ENCODE measurements around the gene CSPG4. TPM values are rescaled to one million over a fixed set of nuclear protein-coding genes. Genes with fewer than 3 reads are reported as not detected.
"Not testable (repeated sequence)": the region's sequence is repeated elsewhere in the genome, so short reads cannot be mapped to it uniquely, and the experiment has no call there.

The CSPG4 gene
- total RNA-seq, 4 donors from 2014 or later, result 29.9 to 144 (median 49.7) TPM

DNA sequence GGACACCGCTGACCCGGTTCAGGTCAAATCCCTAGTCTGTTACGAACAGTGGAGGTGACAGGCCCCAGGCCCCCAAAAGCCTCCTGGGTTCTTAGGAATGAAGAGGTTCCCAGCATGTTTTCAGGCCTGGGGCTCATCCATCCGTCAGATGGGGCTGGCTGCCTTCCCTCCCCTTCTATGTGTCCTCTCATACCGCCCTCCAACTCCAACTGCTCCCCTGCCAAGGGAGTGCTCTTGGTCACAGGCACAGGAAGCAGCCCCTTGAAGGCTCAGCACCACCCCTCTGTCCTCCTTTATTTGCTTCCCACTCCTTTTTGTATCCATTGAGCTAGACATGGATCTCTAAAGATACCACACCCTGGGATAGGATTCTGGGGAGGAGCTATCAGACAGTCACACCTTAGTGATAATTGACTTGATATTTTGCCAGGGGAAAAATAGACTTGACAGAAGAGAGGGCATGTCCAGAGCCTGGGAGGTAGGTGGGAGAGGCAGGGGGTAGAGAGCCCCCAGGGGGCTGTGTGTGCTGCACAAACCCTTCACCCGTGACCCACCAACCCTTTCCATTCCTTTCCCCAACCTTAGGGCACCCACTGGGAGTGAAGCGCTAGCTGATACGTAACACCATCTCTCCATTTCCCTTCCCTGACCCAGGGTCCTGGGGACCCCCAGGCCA lies 10.7 kb upstream of the CSPG4 start:
- ATAC-seq (ENCODE audit: low FRiP score) (no peak), DNase-seq (ENCODE audit: low spot score) (no peak)
- TF ChIP-seq, protein P1, sequence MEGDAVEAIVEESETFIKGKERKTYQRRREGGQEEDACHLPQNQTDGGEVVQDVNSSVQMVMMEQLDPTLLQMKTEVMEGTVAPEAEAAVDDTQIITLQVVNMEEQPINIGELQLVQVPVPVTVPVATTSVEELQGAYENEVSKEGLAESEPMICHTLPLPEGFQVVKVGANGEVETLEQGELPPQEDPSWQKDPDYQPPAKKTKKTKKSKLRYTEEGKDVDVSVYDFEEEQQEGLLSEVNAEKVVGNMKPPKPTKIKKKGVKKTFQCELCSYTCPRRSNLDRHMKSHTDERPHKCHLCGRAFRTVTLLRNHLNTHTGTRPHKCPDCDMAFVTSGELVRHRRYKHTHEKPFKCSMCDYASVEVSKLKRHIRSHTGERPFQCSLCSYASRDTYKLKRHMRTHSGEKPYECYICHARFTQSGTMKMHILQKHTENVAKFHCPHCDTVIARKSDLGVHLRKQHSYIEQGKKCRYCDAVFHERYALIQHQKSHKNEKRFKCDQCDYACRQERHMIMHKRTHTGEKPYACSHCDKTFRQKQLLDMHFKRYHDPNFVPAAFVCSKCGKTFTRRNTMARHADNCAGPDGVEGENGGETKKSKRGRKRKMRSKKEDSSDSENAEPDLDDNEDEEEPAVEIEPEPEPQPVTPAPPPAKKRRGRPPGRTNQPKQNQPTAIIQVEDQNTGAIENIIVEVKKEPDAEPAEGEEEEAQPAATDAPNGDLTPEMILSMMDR (IDR thresholded peaks at IDR 0.05), result no peak

DNA sequence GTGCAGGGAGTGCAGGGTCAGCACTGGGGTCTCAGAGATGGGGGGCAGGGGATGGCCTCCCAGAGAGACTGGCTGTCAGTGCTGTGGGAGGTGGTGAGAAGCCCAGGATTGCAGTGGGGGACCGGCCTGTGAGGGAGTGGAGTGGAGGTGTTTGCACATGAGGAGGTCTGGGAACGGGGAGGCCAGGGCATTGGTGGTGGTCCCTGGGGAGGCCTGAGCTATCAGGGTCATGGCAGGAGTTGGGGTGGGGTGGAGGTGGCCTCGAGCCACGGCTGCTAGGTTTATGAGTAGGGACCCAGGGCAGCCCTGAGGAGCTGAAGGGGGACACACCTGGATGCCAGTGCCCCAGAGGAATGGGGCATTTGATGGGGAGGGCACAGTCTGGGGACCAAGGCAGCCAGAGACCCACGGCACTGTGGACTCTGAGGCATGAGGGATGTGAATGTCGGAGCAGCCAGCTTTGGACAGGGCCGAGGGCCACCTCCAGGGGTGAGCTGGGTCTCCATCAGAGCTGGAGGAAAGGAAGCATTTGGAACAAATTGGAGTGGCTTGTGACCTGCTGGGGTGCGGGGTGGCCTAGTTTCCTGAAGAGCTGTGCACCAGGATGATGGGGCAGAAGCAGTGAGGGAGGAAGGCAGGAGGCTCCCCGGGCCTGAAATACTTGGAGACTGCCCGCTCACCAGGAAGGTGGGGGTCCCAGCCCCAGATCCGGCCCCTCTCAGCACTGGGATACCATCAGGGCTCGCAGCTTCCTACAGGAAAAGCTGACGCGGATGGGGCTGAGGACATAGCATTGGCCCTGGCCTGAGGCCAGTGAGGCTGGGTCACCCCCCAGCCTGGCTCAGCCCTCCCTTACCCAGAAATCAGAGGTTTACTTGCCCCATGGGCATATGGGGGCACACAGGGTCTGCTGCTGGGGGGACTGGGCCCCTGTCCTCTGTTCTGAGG lies 9.5 kb upstream of the CSPG4 start:
- TF ChIP-seq, protein P1 (IDR thresholded peaks at IDR 0.05), result no peak
- ATAC-seq (ENCODE audit: low FRiP score), result no peak
- DNase-seq (ENCODE audit: low spot score), result no peak

DNA sequence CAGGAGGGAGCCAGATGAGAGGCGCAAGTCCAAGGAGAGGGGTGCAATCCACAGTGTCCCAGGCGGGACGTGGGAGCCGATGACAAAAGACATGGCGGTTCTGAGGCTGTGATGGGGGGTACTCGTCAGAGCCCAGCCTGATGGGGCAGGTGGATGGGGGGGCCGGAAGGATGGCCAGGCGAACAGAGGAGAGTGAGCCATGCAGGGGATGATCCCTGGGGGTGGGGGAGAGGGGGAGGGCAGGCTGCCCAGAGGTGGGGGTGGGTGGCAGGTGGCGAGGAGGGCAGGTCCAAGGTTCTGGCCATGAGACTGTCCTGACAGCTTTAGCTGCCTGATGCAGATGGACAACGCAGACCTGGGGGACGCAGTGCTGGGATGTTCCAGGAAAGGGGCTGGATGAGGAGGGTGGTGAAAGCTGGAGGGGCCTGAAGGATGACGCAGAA lies 8.9 kb upstream of the CSPG4 start:
- no peak for ATAC-seq (ENCODE audit: low FRiP score)

DNA sequence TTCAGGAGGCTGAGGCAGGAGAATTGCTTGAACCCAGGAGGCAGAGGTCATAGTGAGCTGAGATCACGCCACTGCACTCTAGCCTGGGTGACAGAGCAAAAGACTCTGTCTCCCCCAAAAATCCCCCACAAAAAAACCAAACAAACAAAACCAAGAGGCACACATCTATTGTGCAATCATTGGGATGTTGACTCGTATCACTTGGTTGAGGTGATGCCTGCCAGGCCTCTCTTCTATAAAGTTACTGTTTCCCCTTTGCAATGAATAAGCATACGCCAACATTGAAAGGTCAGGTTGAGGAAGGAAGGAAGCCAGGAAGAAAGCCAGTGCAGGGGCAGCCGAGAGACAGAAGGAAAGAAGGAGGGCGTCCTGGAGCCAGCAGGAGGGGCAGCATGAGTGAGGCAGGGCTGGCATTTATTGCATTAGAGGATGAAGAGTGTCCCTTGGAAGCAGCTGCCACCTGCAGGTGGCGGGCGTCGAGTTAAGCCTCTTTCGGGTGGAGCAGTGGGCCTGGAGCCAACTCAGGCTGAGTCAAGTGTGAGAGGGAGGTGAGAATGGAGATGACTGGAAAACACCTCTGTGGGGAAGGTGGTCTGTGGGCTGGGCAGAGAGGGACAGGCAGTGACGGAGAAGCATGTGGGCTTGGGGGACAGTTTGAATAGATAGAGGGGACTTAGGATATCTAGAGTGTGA lies 8.3 kb upstream of the CSPG4 start:
- no peak for ATAC-seq (ENCODE audit: low FRiP score)
- peak; percentile 46 for DNase-seq (ENCODE audit: low spot score)
- TF ChIP-seq, protein P1 (IDR thresholded peaks at IDR 0.05), result no peak

More for the DNA sequence above, 8.9 kb upstream of the CSPG4 start:
- DNase-seq (ENCODE audit: low spot score), result no peak
- TF ChIP-seq, protein P1 (IDR thresholded peaks at IDR 0.05), result no peak

DNA sequence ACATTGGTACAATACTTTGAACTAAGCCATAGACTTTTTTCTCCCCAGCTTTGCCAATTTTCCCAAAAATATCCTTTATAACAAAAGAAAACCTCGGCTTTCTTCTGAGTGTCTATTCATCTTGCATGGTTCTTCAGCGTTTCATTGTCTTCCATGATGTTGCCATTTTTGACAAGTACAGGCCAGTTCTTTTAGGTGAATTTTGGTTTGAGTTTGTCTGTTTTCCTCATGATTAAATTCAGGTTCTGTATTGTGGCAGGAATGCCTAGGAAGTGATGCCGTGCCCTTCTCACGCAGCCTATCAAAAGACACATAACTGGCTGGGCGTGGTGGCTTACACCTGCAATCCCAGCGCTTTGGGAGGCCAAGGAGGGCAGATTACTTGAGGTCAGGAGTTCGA lies 7.6 kb upstream of the CSPG4 start:
- ATAC-seq (ENCODE audit: low FRiP score) (no peak), DNase-seq (ENCODE audit: low spot score) (no peak)
- TF ChIP-seq, protein P1 (IDR thresholded peaks at IDR 0.05), result no peak

DNA sequence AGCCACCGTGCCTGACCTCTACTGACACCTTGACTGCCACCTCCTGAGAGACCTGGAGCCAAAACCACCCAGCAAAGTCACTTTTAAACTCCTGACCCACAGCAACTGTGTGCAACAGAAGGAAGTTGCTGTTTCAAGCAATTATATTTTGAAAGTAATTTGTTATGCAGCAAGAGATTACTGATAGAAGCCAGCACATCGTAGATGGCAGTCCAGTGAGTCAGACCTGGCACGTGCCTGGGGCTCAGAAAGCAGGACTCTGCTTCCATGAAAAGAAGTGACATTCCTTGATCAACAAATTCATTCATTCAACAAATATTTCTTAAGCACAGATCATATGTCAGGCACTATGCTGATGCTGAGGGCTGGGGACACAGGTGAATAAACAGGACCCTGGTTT lies 5.7 kb upstream of the CSPG4 start:
- no peak for DNase-seq (ENCODE audit: low spot score)
- TF ChIP-seq, protein P1 (IDR thresholded peaks at IDR 0.05), result no peak
- no peak for ATAC-seq (ENCODE audit: low FRiP score)

DNA sequence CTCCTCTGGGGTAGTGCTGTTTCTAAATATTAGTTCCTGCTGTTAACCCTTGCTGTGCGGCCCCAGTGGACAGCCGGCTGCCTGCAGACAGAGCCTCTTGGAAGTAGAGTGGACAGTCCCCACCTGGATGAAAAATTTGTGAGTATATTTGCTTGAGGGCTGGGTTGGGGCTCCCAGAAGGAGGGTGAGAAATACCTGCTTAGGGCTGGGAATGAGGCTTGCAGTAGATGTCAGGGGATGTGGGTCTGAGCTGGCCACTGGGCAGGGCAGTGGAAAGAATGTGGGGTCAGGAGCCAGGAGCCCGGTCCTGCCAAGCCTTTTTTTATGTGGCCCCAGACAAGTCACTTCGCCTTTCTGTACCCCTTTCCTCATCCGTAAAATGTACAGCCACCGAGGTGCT lies 4.4 kb upstream of the CSPG4 start:
- DNase-seq (ENCODE audit: low spot score); ATAC-seq (ENCODE audit: low FRiP score): not testable (repeated sequence)

DNA sequence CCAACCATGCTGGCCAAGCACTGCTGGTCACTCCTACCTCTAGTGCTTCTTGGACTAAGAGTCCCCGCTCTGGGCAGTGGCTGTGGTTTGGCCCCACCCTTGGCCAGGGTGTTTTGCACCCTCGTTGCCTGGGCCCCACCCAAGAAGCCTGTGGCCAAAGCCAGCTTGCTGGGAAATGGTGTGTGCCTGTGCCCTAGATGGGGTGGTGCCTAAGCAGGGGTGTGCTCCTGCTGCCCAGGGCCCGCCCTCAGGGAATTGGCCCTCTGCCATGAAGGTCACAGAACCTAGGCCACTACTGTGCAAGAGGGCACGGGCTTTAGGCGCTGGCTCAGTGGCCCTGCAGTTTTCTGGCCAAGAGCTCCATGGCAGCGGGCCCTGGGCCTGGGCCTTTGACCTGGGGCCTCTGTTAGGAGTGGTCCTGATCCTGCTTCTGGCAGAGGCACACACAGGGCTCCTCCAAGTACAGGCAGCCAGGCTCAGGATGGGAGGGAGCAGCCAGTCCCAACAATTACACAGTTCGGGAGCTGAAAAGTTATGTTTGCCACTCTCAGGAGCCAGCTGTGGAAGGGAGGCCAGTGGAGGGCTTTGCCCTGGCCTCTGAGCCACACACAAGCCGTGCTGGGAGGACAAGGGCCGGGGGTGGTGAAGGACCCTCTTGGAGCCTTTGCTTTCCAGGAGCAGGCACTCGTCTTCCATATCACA lies 3.8 kb upstream of the CSPG4 start:
- DNase-seq (ENCODE audit: low spot score); ATAC-seq (ENCODE audit: low FRiP score): not testable (repeated sequence)

DNA sequence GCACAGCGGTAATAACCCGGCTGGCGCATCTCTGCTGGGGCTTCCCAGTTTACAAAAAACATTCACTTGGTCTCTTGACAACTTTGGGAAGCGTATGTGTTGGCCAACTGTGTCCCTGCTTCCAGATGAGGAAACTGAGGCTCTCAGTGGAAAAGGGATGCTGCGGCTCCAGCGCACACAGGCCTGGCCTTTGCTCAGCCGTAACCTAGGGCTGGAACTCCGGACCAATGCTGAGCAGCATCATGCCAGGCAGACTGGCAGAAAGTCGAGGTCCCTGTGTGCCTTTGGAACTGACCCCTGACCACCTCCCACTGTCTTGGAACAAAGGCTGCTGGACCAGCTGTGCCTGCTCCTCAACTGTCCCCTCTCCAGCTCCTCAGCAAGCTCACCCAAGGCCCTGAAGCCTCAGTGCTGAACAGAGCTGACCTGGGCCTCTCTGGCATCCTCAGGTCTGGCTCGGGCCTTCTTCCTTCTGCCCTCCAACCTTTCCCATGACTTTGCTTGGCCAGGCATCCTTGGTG lies 2.7 kb upstream of the CSPG4 start:
- ATAC-seq (ENCODE audit: low FRiP score); DNase-seq (ENCODE audit: low spot score): not testable (repeated sequence)
